OCI-LY7 (cell line): ENCODE data around the gene TTF2. TPM values are rescaled to one million over a fixed set of nuclear protein-coding genes. Genes with fewer than 3 reads are reported as not detected.

Experiments
- Bru-seq: library from RNA; stranded (reverse); fragments of 400-500 nt; gene quantifications from one replicate; lab custom pipeline; 2021; lab: Mats Ljungman, UMichigan
- BruChase-seq, 2 experiments: library from RNA; stranded (reverse); fragments of 400-500 nt; gene quantifications; one replicate each; lab custom pipeline; 2021; lab: Mats Ljungman, UMichigan
- BruUV-seq: library from RNA; stranded (reverse); fragments of 400-500 nt; replicated peaks from 2 replicates; lab custom pipeline; 2021; lab: Mats Ljungman, UMichigan
- CTCF ChIA-PET: fragments of 300-600 bp; sonication (Branson Sonifier 250); formaldehyde crosslinking; loops from one replicate; lab custom pipeline; 2022; ENCODE audit warnings: antibody characterized with exemption; ENCODE audit not compliant: unreplicated experiment; lab: Charles Lee
- POLR2A ChIA-PET: fragments of 300-600 bp; sonication (Branson Sonifier 250); formaldehyde crosslinking; loops from one replicate; lab custom pipeline; 2022; ENCODE audit warnings: antibody characterized with exemption; lab: Charles Lee
- DNase-seq: peaks from one replicate; pipeline ENCODE4 v3.0.0-alpha.2; 2015; ENCODE audit warnings: low spot score
- H2AFZ ChIP-seq: fragments of 200-600 bp; sonication (generic), shearing (Covaris generic); 2 replicates; pipeline ENCODE4 v1.6.1; 2014; ENCODE audit warnings: mild to moderate bottlenecking, antibody characterized with exemption, low read length, moderate library complexity
- H3K27ac ChIP-seq: fragments of 200-600 bp; sonication (generic); 2 replicates; pipeline ENCODE4 v1.5.1; 2014; ENCODE audit warnings: mixed run types, low read depth, mild to moderate bottlenecking, moderate library complexity, low read length, inconsistent platforms; ENCODE audit not compliant: poor library complexity, severe bottlenecking
- H3K36me3 ChIP-seq: fragments of 200-600 bp; sonication (generic); 2 replicates; pipeline ENCODE4 v1.6.1; 2014; ENCODE audit warnings: mild to moderate bottlenecking, antibody characterized with exemption, low read length, moderate library complexity, mixed read lengths; ENCODE audit not compliant: insufficient read depth
- H3K4me1 ChIP-seq: fragments of 200-600 bp; sonication (generic); 2 replicates; pipeline ENCODE4 v1.5.1; 2014; ENCODE audit warnings: mild to moderate bottlenecking, low read length; ENCODE audit not compliant: insufficient read depth, poor library complexity, severe bottlenecking
- H3K4me2 ChIP-seq: fragments of 200-600 bp; sonication (generic); 2 replicates; pipeline ENCODE4 v1.6.1; 2014; ENCODE audit warnings: mild to moderate bottlenecking, low read length
- H3K4me3 ChIP-seq: fragments of 200-600 bp; sonication (generic); 2 replicates; pipeline ENCODE4 v1.5.1; 2014; ENCODE audit warnings: mild to moderate bottlenecking, low read depth, low read length; ENCODE audit not compliant: poor library complexity, severe bottlenecking
- H3K79me2 ChIP-seq: fragments of 200-600 bp; sonication (generic); 2 replicates; pipeline ENCODE4 v1.6.1; 2016; ENCODE audit warnings: low read depth, mild to moderate bottlenecking, low read length, moderate library complexity, mixed read lengths; ENCODE audit not compliant: insufficient read depth
- H3K9me2 ChIP-seq: fragments of 200-600 bp; sonication (generic); 2 replicates; pipeline ENCODE4 v1.6.1; 2016; ENCODE audit warnings: mild to moderate bottlenecking, low read length, mixed read lengths; ENCODE audit not compliant: insufficient read depth
- H3K9me3 ChIP-seq: fragments of 200-600 bp; sonication (generic); 2 replicates; pipeline ENCODE4 v1.6.1; 2014; ENCODE audit warnings: mild to moderate bottlenecking, mixed run types, low read length, mixed read lengths
- H4K20me1 ChIP-seq: fragments of 200-600 bp; sonication (generic); 2 replicates; pipeline ENCODE4 v1.6.1; 2014; ENCODE audit warnings: mild to moderate bottlenecking, antibody characterized with exemption, low read length, moderate library complexity, mixed read lengths; ENCODE audit not compliant: insufficient read depth
- EZH2phosphoT487 ChIP-seq: fragments of 200-600 bp; sonication (generic); IDR thresholded peaks from 2 replicates; pipeline ENCODE4 v1.6.1; 2018; ENCODE audit warnings: low read depth, borderline replicate concordance, mild to moderate bottlenecking, mixed run types, antibody characterized with exemption, low read length, moderate library complexity, mixed read lengths
- intact Hi-C: fragments of 100-400 bp; cut with micrococcal nuclease; formaldehyde crosslinking; loops from one replicate; pipeline ENCODE4 v1.10.0; 2022; ENCODE audit not compliant: unreplicated experiment
- long read RNA-seq: library from polyadenylated mRNA; stranded (forward); transcript quantifications from one replicate; pipeline ENCODE4 v2.0.0, GENCODE V29; 2022
- total RNA-seq, 2 experiments: library from RNA; depleted of rRNA in 1 of 2; stranded (reverse); fragments of >200 nt in 1 of 2; shearing (Covaris generic) in 1 of 2; gene quantifications; 2 replicates each; pipeline ENCODE4 v1.2.3, GENCODE V29; 2014 to 2022
- TF ChIP-seq, protein P1 (sequence below): fragments of 200-600 bp; sonication (generic); conservative IDR thresholded peaks from 2 replicates; pipeline ENCODE4 v1.5.1; 2014; ENCODE audit warnings: mild to moderate bottlenecking, antibody characterized with exemption, low read length, moderate library complexity, mixed read lengths

TTF2 gene
- total RNA-seq (2014; rRNA removed; shearing (Covaris generic)) = 81.3 and 82.6 TPM in 2 replicates
- 133 and 136 TPM in 2 replicates for total RNA-seq (2022)
- percentile 94 among the genes with signal in this experiment for Bru-seq, nascent RNA
- percentile 93 among the genes with signal in this experiment for BruChase-seq, experiment 1, labeled RNA remaining after a 6-hour chase
- percentile 94 among the genes with signal in this experiment for BruChase-seq, experiment 2, labeled RNA remaining after a 2-hour chase
- long read RNA-seq, full-length matches to known transcripts = 54 of 149 reads
- long read RNA-seq, partial matches to known transcripts = 23 of 149 reads
- long read RNA-seq, other reads (novel, unspliced or antisense) = 72 of 149 reads

DNA sequence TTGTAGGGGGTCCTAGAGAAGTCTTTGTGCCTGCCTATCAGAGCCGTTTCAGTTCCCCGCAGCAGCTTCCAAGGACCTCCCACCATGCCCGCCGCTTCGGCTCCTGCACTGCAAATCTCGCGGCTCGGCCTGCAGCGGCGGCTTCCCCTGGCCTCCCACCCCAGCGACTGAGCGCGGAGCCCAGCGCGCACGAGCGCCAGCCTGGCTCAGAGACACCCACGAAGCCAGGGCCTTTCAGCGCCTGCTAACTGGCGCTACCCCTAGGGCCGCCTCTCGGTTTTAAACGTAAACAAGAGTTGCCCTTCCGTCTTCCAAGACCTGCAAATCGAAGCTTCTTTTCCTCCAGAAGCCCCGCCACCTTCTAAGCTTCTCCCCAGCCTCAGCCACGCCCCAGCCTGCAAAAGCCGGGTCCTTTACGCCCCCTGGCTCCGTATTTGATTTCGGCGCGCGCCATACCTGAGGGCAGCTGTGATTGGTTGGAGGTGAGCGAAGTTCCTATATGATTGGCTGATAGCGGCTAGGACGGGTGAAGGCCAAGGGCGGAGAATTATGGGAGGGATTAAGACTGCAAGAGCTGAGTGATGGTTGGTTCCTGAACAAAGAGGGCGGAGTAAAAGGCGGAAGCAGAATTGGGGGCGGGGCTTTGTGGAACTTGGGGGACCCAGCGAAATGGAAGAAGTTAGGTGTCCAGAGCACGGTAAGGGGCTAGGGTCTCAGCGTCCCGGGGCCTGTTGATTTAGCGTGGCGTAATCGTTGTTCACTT, at the start of gene TTF2:
TSS of gene TTF2 (plus strand) at position 649 of the 763 bp plus-strand sequence. CDS start at position 670, 21 bp downstream.
- peak within 1 kb of the TSS; percentile 91 for H3K4me2 ChIP-seq
- TF ChIP-seq EZH2phosphoT487 = no peak
- TF ChIP-seq, protein P1, sequence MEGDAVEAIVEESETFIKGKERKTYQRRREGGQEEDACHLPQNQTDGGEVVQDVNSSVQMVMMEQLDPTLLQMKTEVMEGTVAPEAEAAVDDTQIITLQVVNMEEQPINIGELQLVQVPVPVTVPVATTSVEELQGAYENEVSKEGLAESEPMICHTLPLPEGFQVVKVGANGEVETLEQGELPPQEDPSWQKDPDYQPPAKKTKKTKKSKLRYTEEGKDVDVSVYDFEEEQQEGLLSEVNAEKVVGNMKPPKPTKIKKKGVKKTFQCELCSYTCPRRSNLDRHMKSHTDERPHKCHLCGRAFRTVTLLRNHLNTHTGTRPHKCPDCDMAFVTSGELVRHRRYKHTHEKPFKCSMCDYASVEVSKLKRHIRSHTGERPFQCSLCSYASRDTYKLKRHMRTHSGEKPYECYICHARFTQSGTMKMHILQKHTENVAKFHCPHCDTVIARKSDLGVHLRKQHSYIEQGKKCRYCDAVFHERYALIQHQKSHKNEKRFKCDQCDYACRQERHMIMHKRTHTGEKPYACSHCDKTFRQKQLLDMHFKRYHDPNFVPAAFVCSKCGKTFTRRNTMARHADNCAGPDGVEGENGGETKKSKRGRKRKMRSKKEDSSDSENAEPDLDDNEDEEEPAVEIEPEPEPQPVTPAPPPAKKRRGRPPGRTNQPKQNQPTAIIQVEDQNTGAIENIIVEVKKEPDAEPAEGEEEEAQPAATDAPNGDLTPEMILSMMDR = 0 out of 2 replicates have a peak, but pooled peaks have one; percentile 21
- peak; percentile 99 for DNase-seq
- peak within 1 kb of the TSS; percentile 90 for H3K4me3 ChIP-seq
- H3K9me3 ChIP-seq = no peaks in the 10 kb centered on the region
- ChIA-PET CTCF (interaction anchor here (1.1 to 1.2 kb wide), 2 partner anchors 11 to 309 kb away, joined by 3 to 4 read pairs; no protein-coding TSS in a partner anchor), POLR2A (interaction anchor here (0.6 to 2.4 kb wide), 21 partner anchors 9 to 1900 kb away, joined by 3 to 8 read pairs (median 3); partner anchors contain the start of gene MAN1A2)
- peaks cover 44% of the 10 kb centered on the region for H3K4me1 ChIP-seq
- H4K20me1 ChIP-seq = peaks cover 6% of the 10 kb centered on the region; the same call in 1 of the 2 replicates
- BruUV-seq = no TSS peak
- peaks cover 39% of the 10 kb centered on the region for H3K36me3 ChIP-seq
- peak within 1 kb of the TSS; percentile 97 for H3K27ac ChIP-seq
- H3K9me2 ChIP-seq = no peaks in the 10 kb centered on the region
- peak within 1 kb of the TSS; percentile 71 for H2AFZ ChIP-seq
- intact Hi-C loops = loop anchor here (2.0 to 10.0 kb wide), 4 partner anchors 243 to 865 kb away; partner anchors contain the start of genes GDAP2, MAN1A2 and WDR3
- peaks cover 62% of the 10 kb centered on the region for H3K79me2 ChIP-seq

DNA sequence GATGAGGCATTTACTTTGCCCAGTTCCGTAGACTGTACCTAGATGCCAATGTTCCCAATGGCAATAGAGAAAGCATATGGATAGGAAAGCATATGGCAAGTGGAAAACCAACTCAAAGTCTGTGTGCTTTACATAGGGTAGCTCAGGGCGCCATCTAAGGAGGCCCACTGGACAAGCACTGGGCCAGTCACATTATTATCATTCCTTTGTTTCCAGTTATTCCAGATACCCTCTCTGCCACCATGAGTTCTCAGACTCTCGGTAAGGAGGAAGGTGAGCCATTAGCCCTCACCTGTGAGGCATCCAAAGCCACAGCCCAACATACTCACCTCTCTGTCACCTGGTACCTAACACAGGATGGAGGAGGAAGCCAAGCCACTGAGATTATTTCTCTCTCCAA, 48.8 kb upstream of the TTF2 start:
- H3K9me3 ChIP-seq = no peaks in the 10 kb centered on the region
- no peaks in the 10 kb centered on the region for H3K36me3 ChIP-seq
- CTCF ChIA-PET = no interaction called here
- POLR2A ChIA-PET = interaction anchor here (1.2 kb wide), 1 partner anchor 15 kb away, joined by 3 read pairs; no protein-coding TSS in a partner anchor
- DNase-seq = no peak
- H3K4me2 ChIP-seq = no peak overlapping the region
- no peak overlapping the region for H3K27ac ChIP-seq
- H2AFZ ChIP-seq = no peak overlapping the region
- intact Hi-C loops = no loop called here
- H3K4me1 ChIP-seq = no peaks in the 10 kb centered on the region
- H3K4me3 ChIP-seq = no peak overlapping the region
- no peaks in the 10 kb centered on the region for H3K79me2 ChIP-seq
- no TSS peak for BruUV-seq
- H3K9me2 ChIP-seq = no peaks in the 10 kb centered on the region
- no peaks in the 10 kb centered on the region for H4K20me1 ChIP-seq
- no peak for TF ChIP-seq EZH2phosphoT487
- TF ChIP-seq, protein P1 = no peak
